GM12865 (cell line): ENCODE results near the gene PAIP2B.

Experiments used
- DNase-seq: peaks from one replicate; pipeline ENCODE4 v3.0.0; 2010; ENCODE audit warnings: low read depth
- H3K4me3 ChIP-seq: 2 replicates; pipeline ENCODE4 v1.5.1; 2011; ENCODE audit warnings: mild to moderate bottlenecking, low read depth, low read length, control low read depth
- TF ChIP-seq, protein P1 (sequence below): IDR thresholded peaks from 2 replicates; pipeline ENCODE4 v1.5.1; 2011; ENCODE audit warnings: low read length, control low read depth, low read depth, inconsistent platforms; ENCODE audit not compliant: insufficient read depth; ENCODE audit errors: missing control alignments

The PAIP2B gene

DNA sequence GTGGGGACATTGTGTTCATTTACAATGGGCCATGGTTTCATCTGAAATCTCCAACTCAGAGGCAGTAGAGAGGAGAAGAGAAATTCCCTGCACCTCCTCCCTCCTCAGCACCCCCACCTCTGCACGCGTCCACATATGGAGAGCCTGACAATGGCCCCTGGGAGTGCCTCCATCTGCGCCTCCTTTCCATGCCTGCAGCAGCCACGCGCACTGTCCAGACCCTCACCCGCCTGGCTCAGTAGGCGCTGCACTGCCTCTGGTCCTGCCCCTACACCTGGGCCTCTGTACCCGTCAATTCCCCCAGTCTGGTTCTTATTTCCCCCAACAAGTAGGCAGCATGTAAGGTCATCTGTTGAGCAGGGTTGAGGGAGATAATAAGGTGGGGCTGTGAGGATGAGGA is 72.6 kb downstream of the PAIP2B start:
- no peak overlapping the region for H3K4me3 ChIP-seq
- DNase-seq = no peak
- TF ChIP-seq, protein P1, sequence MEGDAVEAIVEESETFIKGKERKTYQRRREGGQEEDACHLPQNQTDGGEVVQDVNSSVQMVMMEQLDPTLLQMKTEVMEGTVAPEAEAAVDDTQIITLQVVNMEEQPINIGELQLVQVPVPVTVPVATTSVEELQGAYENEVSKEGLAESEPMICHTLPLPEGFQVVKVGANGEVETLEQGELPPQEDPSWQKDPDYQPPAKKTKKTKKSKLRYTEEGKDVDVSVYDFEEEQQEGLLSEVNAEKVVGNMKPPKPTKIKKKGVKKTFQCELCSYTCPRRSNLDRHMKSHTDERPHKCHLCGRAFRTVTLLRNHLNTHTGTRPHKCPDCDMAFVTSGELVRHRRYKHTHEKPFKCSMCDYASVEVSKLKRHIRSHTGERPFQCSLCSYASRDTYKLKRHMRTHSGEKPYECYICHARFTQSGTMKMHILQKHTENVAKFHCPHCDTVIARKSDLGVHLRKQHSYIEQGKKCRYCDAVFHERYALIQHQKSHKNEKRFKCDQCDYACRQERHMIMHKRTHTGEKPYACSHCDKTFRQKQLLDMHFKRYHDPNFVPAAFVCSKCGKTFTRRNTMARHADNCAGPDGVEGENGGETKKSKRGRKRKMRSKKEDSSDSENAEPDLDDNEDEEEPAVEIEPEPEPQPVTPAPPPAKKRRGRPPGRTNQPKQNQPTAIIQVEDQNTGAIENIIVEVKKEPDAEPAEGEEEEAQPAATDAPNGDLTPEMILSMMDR = no peak

DNA sequence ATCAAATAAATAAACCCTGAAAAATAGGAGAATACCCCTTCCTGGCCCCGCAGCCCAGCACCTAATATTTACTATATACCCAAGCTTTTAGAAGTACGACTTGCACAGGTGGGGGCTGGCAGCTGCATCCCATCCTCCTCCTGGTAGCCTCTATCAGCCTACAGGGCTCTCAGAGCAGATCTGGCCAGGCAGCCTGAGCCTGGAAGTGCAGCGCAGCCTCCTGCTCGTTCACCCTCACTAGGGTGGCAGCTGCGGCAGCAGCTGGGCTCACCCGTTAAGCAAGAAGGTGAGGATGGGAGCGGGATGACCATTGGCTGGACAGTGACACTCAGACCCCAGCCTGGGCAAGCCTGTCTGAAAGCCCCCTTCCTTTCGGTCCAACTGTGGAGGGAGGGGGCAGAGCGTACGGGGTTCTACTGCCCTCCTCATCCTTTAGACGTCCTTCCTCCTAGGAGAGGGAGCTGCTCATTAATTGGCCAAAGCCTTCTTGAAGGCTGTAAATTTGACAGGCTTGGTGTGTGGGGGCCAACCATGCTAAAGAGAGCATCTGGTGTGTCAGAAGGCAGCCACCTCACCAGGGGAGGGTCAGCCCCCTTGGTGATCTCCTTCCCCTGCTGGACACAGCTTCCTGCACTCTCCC is 73.2 kb downstream of the PAIP2B start:
- H3K4me3 ChIP-seq = no peak overlapping the region
- no peak for DNase-seq
- TF ChIP-seq, protein P1 = no peak

DNA sequence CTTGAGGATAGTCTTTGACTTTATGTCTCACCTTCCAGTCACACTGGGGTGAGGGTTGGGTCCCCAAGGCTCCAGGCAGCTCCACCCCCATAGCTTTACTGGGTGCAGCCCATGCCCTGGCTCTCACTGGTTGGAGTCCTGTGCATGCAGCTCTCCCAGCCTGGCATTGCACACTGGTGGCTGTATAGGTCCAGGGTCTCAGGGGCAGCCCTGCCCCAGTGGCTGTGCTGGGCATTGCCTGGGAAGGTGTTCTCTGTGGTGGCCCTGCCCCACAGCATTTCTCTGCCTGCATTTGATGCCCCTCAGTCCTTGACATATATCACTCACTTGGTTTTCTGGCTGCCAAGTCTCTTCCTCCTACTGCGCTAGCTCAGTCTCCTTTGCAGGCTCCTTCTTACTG is 75.3 kb downstream of the PAIP2B start:
- no peak overlapping the region for H3K4me3 ChIP-seq
- DNase-seq = no peak
- TF ChIP-seq, protein P1 = no peak

DNA sequence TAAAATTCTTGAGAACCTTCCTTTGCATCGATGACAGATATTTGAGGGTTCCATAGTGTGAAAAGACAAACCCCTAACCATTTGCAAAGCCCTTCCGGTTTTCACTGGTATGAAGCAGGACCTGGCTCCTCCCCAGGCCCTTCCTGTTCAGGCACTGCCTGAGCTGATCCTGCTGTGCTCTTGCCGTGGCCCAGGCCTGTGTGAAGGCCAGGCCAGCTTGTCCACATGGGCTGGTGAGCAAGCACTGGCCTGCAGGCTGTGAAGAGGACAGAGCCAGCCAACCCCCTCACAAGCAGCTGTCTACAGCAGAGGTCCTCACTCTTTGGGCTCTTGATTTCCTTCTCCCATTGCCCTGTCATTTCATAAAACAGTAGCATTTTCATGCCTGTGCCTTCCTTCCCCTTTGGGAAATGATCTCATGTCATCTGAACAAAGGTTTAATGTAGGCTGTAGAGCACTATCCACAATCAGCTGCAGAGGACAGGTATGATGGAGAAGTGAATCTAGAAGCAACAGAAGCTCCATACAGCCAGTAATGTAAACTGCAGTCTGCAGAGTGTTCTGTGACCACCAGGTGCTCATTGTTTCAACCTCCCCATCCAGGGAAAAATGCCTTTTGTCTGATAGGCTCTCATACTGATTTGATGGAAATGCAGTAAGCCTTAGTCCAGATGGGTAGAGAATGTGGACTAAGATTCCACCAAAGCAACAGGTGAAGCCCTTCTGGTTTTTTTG is 76.7 kb downstream of the PAIP2B start:
- TF ChIP-seq, protein P1 = no peak
- no peak overlapping the region for H3K4me3 ChIP-seq
- DNase-seq = no peak

DNA sequence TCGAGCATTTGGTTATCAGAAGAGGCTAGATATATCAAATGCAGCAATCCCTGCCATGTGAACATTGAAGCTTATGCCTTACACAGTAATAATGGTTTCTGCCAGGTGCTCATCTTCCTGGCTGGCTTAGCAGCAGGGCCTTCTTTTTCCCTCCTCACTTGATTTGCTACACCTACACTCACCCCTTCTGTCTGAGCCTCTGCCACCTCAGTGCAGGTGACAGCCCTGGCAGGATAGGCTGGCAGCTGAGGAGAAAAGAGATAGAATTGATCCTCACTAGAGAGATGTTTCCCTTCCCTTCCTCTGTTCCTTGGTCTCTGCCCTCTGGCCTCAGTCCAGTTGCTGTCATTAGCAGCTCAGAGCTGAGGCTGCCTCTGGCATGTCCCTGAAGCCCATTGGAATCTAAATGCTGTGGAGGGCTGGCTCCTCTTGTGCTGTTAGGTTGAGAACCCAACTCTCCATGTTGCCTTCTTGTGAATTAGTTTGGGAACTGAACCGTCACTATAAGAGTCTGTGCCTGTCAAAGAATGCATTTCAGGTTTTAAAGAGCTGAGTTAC is 78.3 kb downstream of the PAIP2B start:
- no peak overlapping the region for H3K4me3 ChIP-seq
- no peak for DNase-seq

DNA sequence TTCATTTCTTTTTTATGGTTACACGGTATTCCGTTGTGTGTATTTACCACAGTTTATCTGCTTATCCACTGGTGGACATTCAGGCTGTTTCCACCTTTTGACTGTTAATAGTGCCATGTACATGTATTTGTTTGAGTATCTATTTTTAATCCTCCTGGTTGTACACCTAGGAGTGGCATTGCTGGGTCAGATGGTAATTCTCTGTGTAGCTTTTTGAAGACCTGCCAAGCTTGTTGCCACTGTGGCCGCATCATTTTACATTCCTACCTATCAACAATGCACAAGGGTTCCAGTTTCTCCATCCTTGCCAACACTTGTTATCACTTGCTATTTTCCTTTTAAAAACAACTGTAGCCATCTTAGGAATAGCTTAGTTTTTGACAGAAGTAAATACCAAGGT is 83.1 kb downstream of the PAIP2B start:
- no peak overlapping the region for H3K4me3 ChIP-seq
- DNase-seq = no peak
- TF ChIP-seq, protein P1 = no peak

More for the DNA sequence above, 78.3 kb downstream of the PAIP2B start:
- TF ChIP-seq, protein P1 = no peak
